Neutrophil (primary cell): ENCODE results near the gene SMARCB1.

Experiments
- H3K27ac ChIP-seq: fragments of 200-600 bp; sonication (generic); 2 replicates; pipeline ENCODE4 v1.5.1; 2016; ENCODE audit warnings: mild to moderate bottlenecking, moderate library complexity
- H3K27me3 ChIP-seq: fragments of 200-600 bp; sonication (generic); 2 replicates; pipeline ENCODE4 v1.6.0; 2016; ENCODE audit warnings: mild to moderate bottlenecking
- H3K36me3 ChIP-seq: fragments of 200-600 bp; sonication (generic); 2 replicates; pipeline ENCODE4 v1.5.1; 2017
- H3K4me1 ChIP-seq, 2 experiments: fragments of 200-600 bp in 1 of 2; sonication (generic) in 1 of 2; 1 replicate in 1 of 2; 2 replicates in 1 of 2; pipeline versions ENCODE4 v1.5.1 to v1.6.1; 2013 to 2016; ENCODE audit warnings: low read depth in 1 of 2, low read length in 1 of 2, mild to moderate bottlenecking in 1 of 2, moderate library complexity in 1 of 2; ENCODE audit not compliant: control insufficient read depth in 1 of 2, insufficient read depth in 1 of 2
- H3K4me3 ChIP-seq, 2 experiments: fragments of 200-600 bp in 1 of 2; sonication (generic) in 1 of 2; 1 replicate in 1 of 2; 2 replicates in 1 of 2; pipeline ENCODE4 v1.5.1; 2013 to 2016; ENCODE audit warnings: low read depth in 1 of 2, low read length in 1 of 2, mild to moderate bottlenecking in 1 of 2, moderate library complexity in 1 of 2
- H3K9me3 ChIP-seq: fragments of 200-600 bp; sonication (generic); 2 replicates; pipeline ENCODE4 v1.5.1; 2016
- CTCF ChIP-seq: fragments of 200-600 bp; sonication (generic); IDR thresholded peaks from 2 replicates; pipeline ENCODE4 v1.5.1; 2016; ENCODE audit warnings: antibody characterized with exemption

The SMARCB1 gene

GRCh38 chr22:23786752-23787599 lies at the start of gene SMARCB1:
SMARCB1 (plus strand) TSS chr22:23786966; CDS start chr22:23787170, 204 bp downstream.
- Histone ChIP-seq H3K27ac (peak within 1 kb of the TSS; percentile 98), H3K9me3 (no peaks in the 10 kb centered on the region), H3K4me3 (peak within 1 kb of the TSS; percentile 69 to 95), H3K36me3 (peaks cover 6% of the 10 kb centered on the region), H3K27me3 (no peaks in the 10 kb centered on the region), H3K4me1 (peaks cover 13 to 15% of the 10 kb centered on the region in 2 experiments)
- no peak for TF ChIP-seq CTCF

DNA sequence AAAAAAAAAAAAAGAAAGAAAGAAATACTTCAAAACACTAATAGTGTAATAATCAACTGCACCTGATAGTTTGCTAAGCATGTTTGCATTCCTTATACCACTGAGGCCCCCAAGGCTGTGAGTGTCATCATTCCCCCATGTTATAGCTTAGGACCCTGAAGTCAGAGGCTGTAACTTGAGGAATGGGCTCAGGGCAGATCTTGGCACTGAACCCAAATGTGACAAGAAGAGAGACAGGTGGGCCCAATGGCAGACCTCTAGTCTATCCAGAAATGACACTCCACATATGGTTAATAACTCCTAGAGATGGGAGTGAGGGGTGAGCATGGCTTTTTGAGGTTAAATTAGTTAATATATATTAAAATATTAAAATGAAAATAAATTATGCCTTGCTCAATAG lies 49.1 kb upstream of the SMARCB1 start:
- H3K4me1 ChIP-seq: no peaks in the 10 kb centered on the region
- H3K9me3 ChIP-seq: no peaks in the 10 kb centered on the region
- no peak overlapping the region for H3K4me3 ChIP-seq
- no peak for TF ChIP-seq CTCF
- H3K27ac ChIP-seq: no peak overlapping the region
- peaks cover 3% of the 10 kb centered on the region for H3K36me3 ChIP-seq
- no peaks in the 10 kb centered on the region for H3K27me3 ChIP-seq

DNA sequence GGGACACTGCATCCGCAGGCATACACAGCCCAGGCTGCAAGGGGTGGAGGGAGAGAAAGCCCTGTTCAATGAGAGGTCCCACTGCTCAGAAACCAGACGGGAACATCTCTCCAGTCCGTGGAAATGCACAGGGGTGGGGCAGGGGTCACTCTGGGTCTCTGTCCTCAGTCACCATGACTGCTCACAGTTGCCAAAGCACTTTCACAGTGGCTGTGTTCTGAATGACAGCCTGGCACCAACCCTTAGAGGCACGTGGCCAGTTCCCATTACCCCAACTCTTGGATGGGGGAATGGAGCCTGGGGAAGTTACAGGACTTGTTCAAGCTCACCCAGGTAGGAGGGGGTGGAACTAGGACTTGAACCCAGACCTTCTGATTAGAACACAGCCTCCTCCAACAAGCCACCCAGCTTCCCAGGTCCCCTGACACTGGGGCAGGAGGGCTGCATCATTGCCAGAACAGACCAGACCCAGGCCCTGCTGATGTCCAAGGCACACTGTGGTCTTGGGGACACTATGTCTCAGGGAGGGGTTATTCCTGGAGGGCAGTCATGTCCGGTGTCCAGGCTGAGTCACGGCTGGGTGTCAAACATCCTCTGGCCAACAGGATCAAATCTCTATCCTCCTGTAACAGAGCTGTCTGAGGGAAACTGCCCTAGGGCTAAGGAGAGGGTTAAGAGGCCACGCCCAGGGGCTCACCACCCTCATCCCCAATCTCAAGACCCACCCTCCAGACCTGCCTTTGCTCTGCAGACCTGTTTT lies 44.1 kb upstream of the SMARCB1 start:
- no peaks in the 10 kb centered on the region for H3K4me1 ChIP-seq
- TF ChIP-seq CTCF: no peak
- no peak overlapping the region for H3K27ac ChIP-seq
- no peaks in the 10 kb centered on the region for H3K9me3 ChIP-seq
- H3K36me3 ChIP-seq: peaks cover 24% of the 10 kb centered on the region
- no peak overlapping the region for H3K4me3 ChIP-seq
- H3K27me3 ChIP-seq: no peaks in the 10 kb centered on the region

GRCh38 chr22:23743303-23743705 lies 43.5 kb upstream of the SMARCB1 start:
- H3K36me3 ChIP-seq: peaks cover 24% of the 10 kb centered on the region
- H3K4me1 ChIP-seq: no peaks in the 10 kb centered on the region
- no peak for TF ChIP-seq CTCF
- H3K9me3 ChIP-seq: no peaks in the 10 kb centered on the region
- no peak overlapping the region for H3K27ac ChIP-seq
- no peak overlapping the region for H3K4me3 ChIP-seq
- H3K27me3 ChIP-seq: no peaks in the 10 kb centered on the region

DNA sequence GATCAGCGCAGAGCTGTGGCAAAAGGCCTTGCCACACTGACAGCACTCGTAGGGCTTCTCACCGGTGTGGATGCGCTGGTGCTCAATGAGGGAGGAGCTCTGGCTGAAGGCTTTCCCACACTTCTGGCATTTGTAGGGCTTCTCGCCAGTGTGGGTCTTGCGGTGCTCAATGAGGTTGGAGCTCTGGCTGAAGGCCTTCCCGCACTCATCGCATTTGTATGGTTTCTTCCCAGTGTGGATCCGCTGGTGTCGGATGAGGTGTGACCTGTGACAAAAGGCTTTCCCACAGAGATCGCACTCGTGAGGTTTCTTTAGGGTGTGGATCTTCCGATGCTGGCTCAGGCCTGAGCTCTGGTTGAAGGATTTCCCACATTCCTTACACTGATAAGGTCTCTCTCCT lies 42.8 kb upstream of the SMARCB1 start:
- TF ChIP-seq CTCF: no peak
- Histone ChIP-seq H3K27ac (no peak overlapping the region), H3K27me3 (no peaks in the 10 kb centered on the region), H3K4me3 (no peak overlapping the region), H3K4me1 (no peaks in the 10 kb centered on the region), H3K36me3 (peaks cover 24% of the 10 kb centered on the region), H3K9me3 (no peaks in the 10 kb centered on the region)
